Kidney (tissue), 14 donors: Measurements from ENCODE around the gene MRPL18. TPM values are rescaled to one million over a fixed set of nuclear protein-coding genes. Genes with fewer than 3 reads are reported as not detected.

Experiments
- DNase-seq, 5 donors: peaks; one replicate each; pipeline ENCODE4 v3.0.0-alpha.2; 2013 to 2020
- FAIRE-seq: peaks from 2 replicates; lab custom pipeline; 2012; peaks lifted over from hg19 to GRCh38; lab: Jason Lieb, UNC
- H3K27ac ChIP-seq, 2 donors: one replicate each; pipeline ENCODE4 v1.7.0; 2013; ENCODE audit warnings: low read depth in 2 of 2, low read length in 2 of 2, inconsistent platforms in 1 of 2
- H3K27me3 ChIP-seq: one replicate; pipeline ENCODE4 v1.7.1; 2013; ENCODE audit warnings: low read length, inconsistent platforms; ENCODE audit not compliant: control insufficient read depth, insufficient read depth
- H3K36me3 ChIP-seq, 3 donors: one replicate each; pipeline versions ENCODE4 v1.7.0 to v1.7.1; 2013; ENCODE audit warnings: low read length in 3 of 3, control low read depth in 1 of 3, inconsistent platforms in 1 of 3; ENCODE audit not compliant: insufficient read depth in 3 of 3, control insufficient read depth in 2 of 3
- H3K4me1 ChIP-seq, 3 donors: one replicate each; pipeline versions ENCODE4 v1.7.0 to v1.7.1; 2013; ENCODE audit warnings: low read length in 3 of 3, inconsistent platforms in 1 of 3, low read depth in 1 of 3; ENCODE audit not compliant: control insufficient read depth in 2 of 3, insufficient read depth in 2 of 3
- H3K4me3 ChIP-seq, 3 donors: one replicate each; pipeline versions ENCODE4 v1.7.0 to v1.8.1; 2013; ENCODE audit warnings: low read length in 3 of 3, control low read depth in 1 of 3, inconsistent platforms in 1 of 3
- H3K9ac ChIP-seq, 3 donors: one replicate each; pipeline versions ENCODE4 v1.7.0 to v1.7.1; 2013; ENCODE audit warnings: low read length in 3 of 3, control low read depth in 1 of 3, inconsistent platforms in 1 of 3
- H3K9me3 ChIP-seq, 3 donors: one replicate each; pipeline versions ENCODE4 v1.7.0 to v1.7.1; 2013; ENCODE audit warnings: low read length in 3 of 3, control low read depth in 1 of 3, inconsistent platforms in 1 of 3; ENCODE audit not compliant: control insufficient read depth in 2 of 3, insufficient read depth in 1 of 3
- CTCF ChIP-seq: IDR thresholded peaks from 3 replicates; pipeline ENCODE4 v1.5.1; 2012; ENCODE audit warnings: mild to moderate bottlenecking, moderate library complexity, borderline replicate concordance; ENCODE audit not compliant: insufficient read depth; ENCODE audit errors: extremely low read depth
- intact Hi-C: fragments of 100-400 bp; cut with DNase I; formaldehyde crosslinking; loops from one replicate; pipeline ENCODE4 v1.11.1; 2022
- polyA plus RNA-seq: library from polyadenylated mRNA; stranded (reverse); fragments of 350-450 nt; fragmentation: Illumina TruSeq; extraction: RNeasy Lipid Tissue Mini Kit (QIAGEN cat#74804); gene quantifications from one replicate; pipeline ENCODE4 v1.2.3, GENCODE V29; 2014; ENCODE audit warnings: low read depth, low replicate concordance; ENCODE audit not compliant: insufficient read depth
- total RNA-seq: library from RNA; stranded (reverse); fragmentation: NEBNext Ultra II Directional; extraction: Animal tissue kit (Norgen Biotek cat#: 25700); gene quantifications from one replicate; pipeline ENCODE4 v1.2.1, GENCODE V29; 2021
- donor health status: control.
- donor health status: control.
- donor health status: control.
- donor health status: control.
- donor health status: control.
- donor health status: DM: yes; HTN: yes; CAD: no.
- donor health status: Normal renal cell carcinoma (clear cell type).

The MRPL18 gene
- total and polyA plus RNA-seq, 2 donors from 2014 or later, result 56.7 to 87.2 TPM

- DNase-seq, result no peak
- H3K4me1 ChIP-seq, result no peaks in the 10 kb centered on the region
- no peak overlapping the region for H3K4me3 ChIP-seq
- TF ChIP-seq CTCF, result no peak
- no peaks in the 10 kb centered on the region for H3K9me3 ChIP-seq
- no peak overlapping the region for H3K9ac ChIP-seq
- intact Hi-C loops, result no loop called here
- peaks cover 16 to 49% (median 41%) of the 10 kb centered on the region in 3 donors for H3K36me3 ChIP-seq
- no peak overlapping the region for H3K27ac ChIP-seq
- no peaks in the 10 kb centered on the region for H3K27me3 ChIP-seq
- FAIRE-seq, result no peak
These were observed 12.9 kb upstream of the MRPL18 start for GRCh38 chr6:159777240-159777904.

GRCh38 chr6:159778131-159778530 is 12.1 kb upstream of the MRPL18 start:
- TF ChIP-seq CTCF, result no peak
- Histone ChIP-seq H3K36me3 (peaks cover 23 to 57% (median 48%) of the 10 kb centered on the region in 3 donors), H3K9me3 (no peaks in the 10 kb centered on the region), H3K4me1 (no peaks in the 10 kb centered on the region), H3K4me3 (no peak overlapping the region), H3K27ac (no peak overlapping the region), H3K9ac (no peak overlapping the region), H3K27me3 (no peaks in the 10 kb centered on the region)
- FAIRE-seq, result no peak
- DNase-seq, result no peak
- intact Hi-C loops, result no loop called here

GRCh38 chr6:159778542-159779103 is 11.6 kb upstream of the MRPL18 start:
- no peak for TF ChIP-seq CTCF
- no peak overlapping the region for H3K9ac ChIP-seq
- no peak overlapping the region for H3K27ac ChIP-seq
- no peak overlapping the region for H3K4me3 ChIP-seq
- H3K9me3 ChIP-seq, result no peaks in the 10 kb centered on the region
- no peaks in the 10 kb centered on the region for H3K27me3 ChIP-seq
- DNase-seq (no peak), FAIRE-seq (no peak)
- no peaks in the 10 kb centered on the region for H3K4me1 ChIP-seq
- peaks cover 26 to 60% (median 51%) of the 10 kb centered on the region in 3 donors for H3K36me3 ChIP-seq
- intact Hi-C loops, result no loop called here
